NCI-H345 treated with DMSO at 0.1 percent for 48 hours (cell line): ENCODE measurements around the gene RPS5.
"Not testable (repeated sequence)": the region's sequence is repeated elsewhere in the genome, so short reads cannot be mapped to it uniquely, and the experiment has no call there.

ENCODE experiments used
- DNase-seq: peaks from one replicate; lab custom pipeline; 2025; ENCODE audit not compliant: unreplicated experiment; lab: John Stamatoyannopoulos, UW

The RPS5 gene

GRCh38 chr19:58403920-58404478, 16.9 kb downstream of the RPS5 start:
- not testable (repeated sequence) for DNase-seq

DNA sequence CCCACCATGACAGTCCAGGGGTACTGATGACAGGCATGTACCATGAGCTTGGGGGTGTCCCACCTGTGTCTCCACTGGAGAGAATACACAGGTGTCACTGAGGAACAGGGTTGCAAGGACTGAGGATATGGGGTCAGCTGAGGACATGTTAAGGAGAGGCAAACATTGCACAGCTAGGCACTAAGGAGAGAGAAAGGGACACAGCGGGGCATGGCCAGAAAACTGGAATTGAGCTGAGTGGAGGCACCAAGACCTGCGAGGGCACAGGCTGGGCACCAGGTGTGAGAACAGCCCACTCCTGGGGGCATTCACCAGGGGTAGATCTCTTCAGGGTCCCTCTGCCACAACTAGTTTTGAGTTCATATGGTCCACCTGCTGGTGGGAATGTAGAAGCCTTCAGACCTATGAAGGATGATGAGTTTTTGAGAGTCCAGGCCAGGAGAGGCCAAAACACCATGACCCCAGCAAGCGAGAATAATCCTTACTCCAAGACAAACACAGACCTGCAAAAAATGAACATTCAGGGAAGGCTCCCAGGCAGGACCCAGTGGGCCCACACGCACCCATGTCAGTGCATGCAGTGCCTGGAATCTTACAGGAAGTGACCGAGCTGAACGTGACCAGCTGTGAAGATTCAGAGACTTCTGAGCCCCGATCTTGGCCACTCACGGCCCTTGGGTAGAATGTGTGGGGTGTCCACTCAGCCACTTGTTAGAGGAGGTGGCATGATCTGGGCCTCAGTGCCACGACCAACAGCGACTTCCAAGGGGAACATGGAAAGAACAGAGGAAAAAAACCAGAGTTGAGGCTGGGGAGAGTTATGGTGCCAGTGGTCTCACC, 20.0 kb downstream of the RPS5 start:
- no peak for DNase-seq

GRCh38 chr19:58407658-58408151, 20.6 kb downstream of the RPS5 start:
- DNase-seq, result no peak

DNA sequence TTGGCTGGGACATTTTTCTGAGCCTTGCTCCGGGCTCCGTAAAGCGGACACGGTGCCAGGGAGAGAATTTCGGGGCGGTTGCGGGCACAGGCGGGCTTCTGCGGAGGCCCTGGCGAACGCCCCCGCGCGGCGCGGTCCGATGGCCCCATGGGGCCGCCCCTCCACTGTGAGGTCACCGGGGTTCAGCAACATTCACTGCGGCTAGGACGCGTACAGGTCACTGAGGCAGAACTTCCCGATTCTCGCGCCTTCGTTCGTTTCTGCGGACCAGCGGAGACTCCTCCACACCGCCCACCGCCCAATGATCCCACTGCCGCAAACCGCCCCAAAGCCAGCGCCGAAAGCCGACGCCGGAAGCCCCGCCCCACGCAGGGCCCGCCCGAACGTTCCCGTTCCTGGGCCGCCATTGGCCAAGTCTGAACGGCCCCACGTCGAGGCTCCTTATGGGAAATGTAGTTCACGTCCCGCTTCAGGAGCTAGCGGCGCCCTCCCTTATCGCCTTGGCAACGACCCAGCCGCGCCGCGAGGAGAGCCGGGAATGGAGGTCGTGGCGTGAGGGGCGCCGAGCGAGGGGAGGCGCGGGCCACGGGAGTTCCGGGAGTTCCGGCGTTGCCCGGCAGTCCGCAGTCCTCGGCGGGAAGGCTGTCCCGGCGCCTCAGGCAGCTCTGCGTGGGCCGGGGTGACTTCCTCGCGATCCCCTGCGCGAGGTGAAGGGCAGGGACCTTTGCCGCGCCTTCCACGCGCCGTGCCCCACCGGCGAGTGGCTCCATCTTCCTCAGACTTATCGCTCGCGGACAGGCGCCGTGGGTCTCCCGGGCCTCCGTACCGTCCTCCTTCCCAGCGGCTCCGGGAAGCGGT, 21.3 kb downstream of the RPS5 start, which contains the start of gene ZNF584:
Gene ZNF584 (plus strand): TSS at position 498 of the 858 bp plus-strand sequence. CDS start 499 bp downstream, outside the sequence.
- DNase-seq, result peak; percentile 70

- peak; percentile 1 for DNase-seq
Observed at GRCh38 chr19:58409010-58409790, 22.1 kb downstream of the RPS5 start.

DNA sequence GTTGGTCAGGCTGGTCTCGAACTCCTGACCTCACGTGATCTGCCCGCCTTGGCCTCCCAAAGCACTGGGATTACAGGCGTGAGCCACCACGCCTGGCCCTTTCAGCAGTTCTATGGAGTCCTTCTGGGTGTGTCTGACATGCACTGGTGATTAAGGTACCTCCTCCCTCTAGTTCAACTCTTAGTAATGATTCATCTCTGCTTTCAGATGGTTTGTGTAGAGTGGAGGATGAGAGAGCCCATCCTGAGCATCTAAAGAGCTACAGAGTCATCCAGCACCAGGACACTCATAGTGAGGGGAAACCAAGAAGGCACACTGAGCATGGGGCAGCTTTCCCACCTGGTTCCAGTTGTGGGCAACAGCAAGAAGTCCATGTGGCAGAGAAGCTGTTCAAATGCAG, 29.5 kb downstream of the RPS5 start:
- no peak for DNase-seq

DNA sequence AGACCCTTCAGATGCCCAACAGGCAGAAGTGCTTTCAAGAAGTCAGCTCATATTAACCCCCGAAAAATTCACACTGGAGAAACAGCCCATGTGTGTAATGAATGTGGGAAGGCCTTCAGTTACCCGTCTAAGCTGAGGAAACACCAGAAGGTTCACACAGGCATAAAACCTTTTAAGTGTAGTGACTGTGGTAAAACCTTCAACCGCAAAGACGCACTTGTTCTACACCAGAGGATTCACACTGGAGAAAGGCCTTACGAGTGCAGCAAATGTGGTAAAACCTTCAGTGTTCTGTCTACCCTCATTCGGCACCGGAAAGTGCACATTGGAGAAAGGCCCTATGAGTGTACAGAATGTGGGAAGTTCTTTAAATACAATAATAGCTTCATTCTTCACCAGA, 30.0 kb downstream of the RPS5 start:
- DNase-seq, result no peak

- no peak for DNase-seq
Observed at GRCh38 chr19:58428617-58429016, 41.5 kb downstream of the RPS5 start.

DNA sequence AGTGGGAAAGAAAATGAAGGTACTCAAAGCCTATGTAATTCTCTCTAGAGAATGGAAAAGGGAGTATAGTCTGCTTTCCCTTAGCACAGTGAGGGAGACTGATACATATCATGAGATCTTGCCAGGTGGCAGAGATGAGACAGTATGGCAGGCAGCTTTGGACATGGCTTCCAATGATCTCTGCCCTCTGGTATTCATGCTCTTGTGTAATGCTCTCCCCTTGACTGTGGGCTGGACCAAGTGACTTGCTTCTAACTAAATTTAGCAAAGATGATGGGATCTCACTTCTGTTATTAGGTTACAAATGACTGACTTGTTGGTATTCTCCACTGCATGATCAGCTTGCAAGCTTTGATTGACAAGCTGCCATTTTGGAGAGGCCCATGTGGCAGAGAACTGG, 42.7 kb downstream of the RPS5 start:
- DNase-seq, result no peak

GRCh38 chr19:58434217-58434616, 47.1 kb downstream of the RPS5 start:
- no peak for DNase-seq

DNA sequence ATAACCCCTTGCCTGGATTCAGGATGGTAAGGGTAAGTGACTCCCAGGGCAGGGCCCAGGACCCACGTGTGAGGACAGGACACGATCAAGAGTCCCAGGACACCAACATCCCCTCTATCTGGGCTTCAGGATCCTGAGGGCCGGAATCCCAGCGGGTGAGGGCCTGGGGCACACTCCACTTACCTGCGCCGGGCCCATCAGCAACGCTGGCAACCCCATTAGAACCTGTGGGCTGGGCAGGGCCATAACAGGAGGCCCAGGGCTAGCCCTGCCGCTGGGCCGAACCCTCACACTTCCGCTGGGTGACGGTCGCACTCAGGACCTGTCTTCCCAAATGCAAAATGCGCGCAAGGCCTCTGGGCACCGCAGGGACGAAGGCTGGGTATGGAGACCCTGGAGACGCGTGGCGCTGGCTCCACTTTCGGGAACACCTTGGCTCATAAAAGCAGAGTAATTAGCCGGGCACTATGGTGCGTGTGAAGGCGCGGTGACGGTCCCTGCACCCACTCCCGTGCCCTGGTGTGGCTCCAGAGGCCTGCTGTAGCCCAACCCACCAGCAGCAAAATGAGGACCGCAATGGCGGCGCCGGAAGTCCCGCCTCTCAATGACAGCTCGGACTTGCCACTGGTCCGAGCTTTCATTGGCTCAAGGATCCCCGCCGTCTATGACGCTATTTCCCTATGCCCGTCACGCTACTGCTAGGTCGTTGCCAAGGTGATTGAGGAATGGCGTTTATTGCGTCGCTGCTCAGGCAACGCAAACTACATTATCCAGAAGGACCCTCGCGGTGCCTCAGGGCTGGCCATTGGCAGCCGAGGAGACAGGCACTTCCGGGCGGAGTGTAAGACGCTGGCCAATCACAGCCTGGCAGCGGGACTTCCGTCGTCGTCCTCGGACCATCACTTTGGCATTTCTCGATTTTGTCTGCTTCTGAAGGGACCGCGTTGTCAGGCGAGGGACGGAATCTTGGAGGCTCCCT, 52.8 kb downstream of the RPS5 start, which contains the start of gene ZNF132:
Gene ZNF132 (minus strand): TSS at position 578 of the 979 bp plus-strand sequence. CDS start 332 bp downstream, at position 246.
- no peak for DNase-seq

GRCh38 chr19:58440556-58440955, 53.5 kb downstream of the RPS5 start:
- no peak for DNase-seq

- DNase-seq, result not testable (repeated sequence)
Observed at GRCh38 chr19:58442986-58443385, 55.9 kb downstream of the RPS5 start.
